ENCODE data around the gene GNAQ. TPM values are rescaled to one million over a fixed set of nuclear protein-coding genes. Genes with fewer than 3 reads are reported as not detected.

The GNAQ gene
- total RNA-seq, 1 experiment from 2014 or later = 55.5 TPM

- peak; percentile 93 for ATAC-seq
- TF ChIP-seq ZNF425 (CRISPR knock-in tag; conservative IDR thresholded peaks at IDR 0.05) (no peak), E2F5 (CRISPR knock-in tag; IDR thresholded peaks at IDR 0.05) (no peak), CTCF (IDR thresholded peaks at IDR 0.05) (peak; percentile 27; the same call in 1 of the 2 replicates), HMGXB4 (CRISPR knock-in tag; IDR thresholded peaks at IDR 0.05) (no peak), FOXK1 (CRISPR knock-in tag; IDR thresholded peaks at IDR 0.05) (no peak), USF1 (CRISPR knock-in tag; IDR thresholded peaks at IDR 0.05) (no peak), MYBL2 (CRISPR knock-in tag; IDR thresholded peaks at IDR 0.05) (no peak)
- ChIA-PET POLR2A (interaction anchor here (1.6 kb wide), 1 partner anchor 77 kb away, joined by 3 read pairs; no protein-coding TSS in a partner anchor), CTCF (interaction anchor here (0.6 to 2.9 kb wide), 26 partner anchors 8 to 548 kb away, joined by 3 to 36 read pairs (median 4); partner anchors contain the start of gene GNA14)
- Mint-ChIP-seq H3K27ac (peak overlapping the region; percentile 64; the same call in 1 of the 2 replicates), H3K36me3 (peaks cover 12% of the 10 kb centered on the region), H3K4me3 (no peak overlapping the region), H3K4me1 (peaks cover 17% of the 10 kb centered on the region), H3K27me3 (ENCODE audit: low read depth) (no peaks in the 10 kb centered on the region; the same call in 1 of the 2 replicates), H3K9me3 (peaks cover 12% of the 10 kb centered on the region)
- DNase-seq (ENCODE audit: low spot score) = no peak
Measured at GRCh38 chr9:77751341-77752091, 280.1 kb downstream of the GNAQ start.

GRCh38 chr9:77750981-77751340 is 280.6 kb downstream of the GNAQ start:
- Mint-ChIP-seq H3K4me1 (peaks cover 23% of the 10 kb centered on the region), H3K9me3 (peaks cover 12% of the 10 kb centered on the region), H3K36me3 (peaks cover 6% of the 10 kb centered on the region), H3K4me3 (no peak overlapping the region), H3K27me3 (ENCODE audit: low read depth) (no peaks in the 10 kb centered on the region; the same call in 1 of the 2 replicates), H3K27ac (0 out of 2 replicates have a peak overlapping the region, but pooled peaks have one; percentile 6)
- ATAC-seq (no peak), DNase-seq (ENCODE audit: low spot score) (no peak)
- ChIA-PET POLR2A (interaction anchor here (1.6 kb wide), 1 partner anchor 77 kb away, joined by 3 read pairs; no protein-coding TSS in a partner anchor), CTCF (interaction anchor here (0.6 to 2.9 kb wide), 19 partner anchors 9 to 371 kb away, joined by 3 to 36 read pairs (median 4); partner anchors contain the start of gene GNA14)
- no peak for TF ChIP-seq NR3C1 (CRISPR knock-in tag; conservative IDR thresholded peaks at IDR 0.05; ENCODE audit: low read depth)
- no peak for TF ChIP-seq JAZF1 (CRISPR knock-in tag; IDR thresholded peaks at IDR 0.05)
- TF ChIP-seq AFF4 (CRISPR knock-in tag; IDR thresholded peaks at IDR 0.05; ENCODE audit: borderline replicate concordance) = no peak
- no peak for TF ChIP-seq NR1H2 (CRISPR knock-in tag; IDR thresholded peaks at IDR 0.05)
- no peak for TF ChIP-seq ZNF532 (CRISPR knock-in tag; IDR thresholded peaks at IDR 0.05; ENCODE audit: borderline replicate concordance)
- TF ChIP-seq IRF2 (CRISPR knock-in tag; IDR thresholded peaks at IDR 0.05; ENCODE audit: borderline replicate concordance, low read depth) = no peak
- TF ChIP-seq CREB1 (CRISPR knock-in tag; IDR thresholded peaks at IDR 0.05) = no peak
- no peak for TF ChIP-seq ETV6 (CRISPR knock-in tag; IDR thresholded peaks at IDR 0.05)
- TF ChIP-seq SP1 (CRISPR knock-in tag; conservative IDR thresholded peaks at IDR 0.05) = no peak
- no peak for TF ChIP-seq NR2C2 (CRISPR knock-in tag; IDR thresholded peaks at IDR 0.05)

Data from WTC11 (cell line).